GM13976 (cell line): ENCODE measurements around the gene DSCAML1.

ENCODE experiments used
- DNase-seq: peaks from one replicate; pipeline ENCODE4 v3.0.0; 2012; ENCODE audit warnings: low spot score
- in situ Hi-C: fragments of 300-500 bp; cut with MboI; formaldehyde crosslinking; loops from one replicate; pipeline ENCODE4 v1.12.0; 2022; ENCODE audit warnings: low sequenced_read_pairs, mixed read lengths, inconsistent platforms; ENCODE audit not compliant: unreplicated experiment
- TF ChIP-seq, protein P1 (sequence below): IDR thresholded peaks from 2 replicates; pipeline ENCODE4 v1.5.1; 2012; ENCODE audit warnings: borderline replicate concordance, mild to moderate bottlenecking; ENCODE audit not compliant: insufficient read depth; ENCODE audit errors: extremely low read depth, missing control alignments, control extremely low read depth

DSCAML1 gene

DNA sequence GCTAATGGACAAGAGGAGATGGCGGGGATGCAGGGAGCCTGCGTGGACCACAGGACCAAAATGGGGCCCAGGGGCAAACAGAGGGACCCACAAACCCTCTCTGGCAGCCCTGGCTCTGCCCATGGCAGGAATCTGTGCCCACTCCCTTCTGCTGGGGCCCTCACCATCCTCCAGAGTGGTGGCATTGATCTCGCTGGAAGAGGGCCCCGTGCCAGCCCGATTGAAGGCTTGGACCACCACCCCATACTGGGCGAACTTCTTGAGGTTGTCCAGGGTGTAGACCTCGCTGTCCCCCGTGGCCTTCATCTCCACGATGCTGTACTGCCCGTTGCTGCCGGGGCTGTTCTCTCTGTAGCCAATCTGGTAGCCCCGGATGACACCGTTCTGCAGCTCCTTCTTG, 332.2 kb downstream of the DSCAML1 start:
- no peak for DNase-seq
- in situ Hi-C loops: no loop called here
- TF ChIP-seq, protein P1, sequence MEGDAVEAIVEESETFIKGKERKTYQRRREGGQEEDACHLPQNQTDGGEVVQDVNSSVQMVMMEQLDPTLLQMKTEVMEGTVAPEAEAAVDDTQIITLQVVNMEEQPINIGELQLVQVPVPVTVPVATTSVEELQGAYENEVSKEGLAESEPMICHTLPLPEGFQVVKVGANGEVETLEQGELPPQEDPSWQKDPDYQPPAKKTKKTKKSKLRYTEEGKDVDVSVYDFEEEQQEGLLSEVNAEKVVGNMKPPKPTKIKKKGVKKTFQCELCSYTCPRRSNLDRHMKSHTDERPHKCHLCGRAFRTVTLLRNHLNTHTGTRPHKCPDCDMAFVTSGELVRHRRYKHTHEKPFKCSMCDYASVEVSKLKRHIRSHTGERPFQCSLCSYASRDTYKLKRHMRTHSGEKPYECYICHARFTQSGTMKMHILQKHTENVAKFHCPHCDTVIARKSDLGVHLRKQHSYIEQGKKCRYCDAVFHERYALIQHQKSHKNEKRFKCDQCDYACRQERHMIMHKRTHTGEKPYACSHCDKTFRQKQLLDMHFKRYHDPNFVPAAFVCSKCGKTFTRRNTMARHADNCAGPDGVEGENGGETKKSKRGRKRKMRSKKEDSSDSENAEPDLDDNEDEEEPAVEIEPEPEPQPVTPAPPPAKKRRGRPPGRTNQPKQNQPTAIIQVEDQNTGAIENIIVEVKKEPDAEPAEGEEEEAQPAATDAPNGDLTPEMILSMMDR: no peak

- TF ChIP-seq, protein P1: no peak
- in situ Hi-C loops: no loop called here
- DNase-seq: no peak
Observed at GRCh38 chr11:117462864-117463247, 334.2 kb downstream of the DSCAML1 start.

DNA sequence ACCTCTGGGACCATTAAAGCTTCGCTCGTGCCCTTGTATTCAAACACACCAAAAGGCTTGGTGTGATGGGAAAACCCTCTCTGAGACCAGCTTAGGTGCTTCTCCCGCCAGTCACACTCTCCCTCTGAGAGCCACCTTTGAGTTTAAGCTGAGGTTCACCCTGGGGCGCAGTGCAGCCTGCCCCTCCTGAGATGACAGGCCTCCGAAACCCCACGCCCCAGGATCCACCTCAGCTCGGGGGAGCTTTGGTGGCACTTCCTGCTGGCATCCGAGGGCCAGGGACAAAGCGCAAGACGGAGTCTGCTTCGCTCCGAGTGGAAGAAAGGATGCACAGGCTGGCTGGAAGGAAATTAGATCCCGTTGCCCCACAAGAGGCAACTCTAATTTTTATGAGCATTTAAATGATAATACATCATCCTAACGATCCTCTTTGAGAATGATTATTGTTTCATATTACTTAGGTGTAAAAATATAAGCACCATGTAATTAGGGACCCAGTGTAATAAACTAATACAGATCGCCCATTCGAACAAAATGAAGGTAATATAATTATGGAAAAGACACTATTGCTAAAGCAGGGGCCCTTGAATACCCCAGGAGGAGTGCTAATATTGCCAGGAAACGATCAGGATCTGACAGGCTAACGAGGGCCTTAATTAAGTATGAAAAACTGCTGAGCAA, 334.7 kb downstream of the DSCAML1 start:
- no peak for DNase-seq
- in situ Hi-C loops: no loop called here
- TF ChIP-seq, protein P1: no peak

DNA sequence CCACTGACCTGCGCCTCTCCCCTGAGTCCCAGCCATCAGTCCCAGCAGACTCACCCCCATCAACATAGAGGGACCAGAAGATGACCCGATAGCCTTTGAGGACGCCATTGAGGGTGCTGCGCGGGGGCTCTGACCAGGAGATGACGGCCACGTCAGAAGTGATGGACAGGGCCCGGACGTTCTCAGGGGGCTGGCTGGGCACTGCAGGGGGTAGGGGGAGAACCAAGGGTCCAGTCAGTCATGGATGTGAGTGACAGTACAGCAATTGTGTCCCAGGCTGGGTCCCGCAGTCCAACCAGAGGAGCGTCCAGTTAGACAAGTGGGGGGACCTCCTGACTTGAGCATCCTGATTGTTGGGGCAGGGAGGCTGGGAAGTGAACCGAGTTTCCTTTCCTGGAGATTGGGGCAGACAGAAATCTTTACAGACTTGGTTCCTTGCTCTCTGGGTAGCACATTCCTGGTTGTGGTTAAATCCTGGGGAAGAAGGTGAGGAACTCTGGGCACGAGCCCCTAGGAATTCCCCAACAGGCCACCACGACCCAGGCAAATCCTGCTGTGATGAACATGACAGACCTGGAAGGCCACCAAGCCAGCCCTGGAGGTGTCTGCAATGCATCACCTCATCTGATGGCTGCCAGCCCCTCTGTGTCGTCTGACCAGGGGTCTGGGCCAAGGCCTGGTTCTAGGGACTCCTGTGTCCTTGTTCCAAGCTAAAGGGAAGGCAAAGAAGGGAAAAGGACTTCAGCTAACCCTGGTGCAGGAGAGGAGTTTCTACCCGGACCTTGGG, 335.4 kb downstream of the DSCAML1 start:
- DNase-seq: no peak
- in situ Hi-C loops: no loop called here
- TF ChIP-seq, protein P1: no peak

GRCh38 chr11:117459979-117460300, 337.1 kb downstream of the DSCAML1 start:
- TF ChIP-seq, protein P1: no peak
- in situ Hi-C loops: no loop called here
- DNase-seq: no peak

- in situ Hi-C loops: no loop called here
- TF ChIP-seq, protein P1: no peak
- no peak for DNase-seq
Observed at GRCh38 chr11:117459123-117459978, 337.7 kb downstream of the DSCAML1 start.
